Measurements from ENCODE around the gene PRKAR1B.
"Not testable (repeated sequence)": the region's sequence is repeated elsewhere in the genome, so short reads cannot be mapped to it uniquely, and the experiment has no call there.

Gene PRKAR1B

GRCh38 chr7:569071-569855 lies 157.8 kb downstream of the PRKAR1B start:
- DNase-seq, result no peak

- DNase-seq, result no peak
Measured at GRCh38 chr7:568031-568951, 158.8 kb downstream of the PRKAR1B start.

- DNase-seq, result no peak
Measured at GRCh38 chr7:567305-567883, 159.7 kb downstream of the PRKAR1B start.

GRCh38 chr7:566100-566499 lies 161.0 kb downstream of the PRKAR1B start:
- no peak for DNase-seq

GRCh38 chr7:564176-564865 lies 162.8 kb downstream of the PRKAR1B start:
- no peak for DNase-seq

GRCh38 chr7:563629-564170 lies 163.4 kb downstream of the PRKAR1B start:
- no peak for DNase-seq

DNA sequence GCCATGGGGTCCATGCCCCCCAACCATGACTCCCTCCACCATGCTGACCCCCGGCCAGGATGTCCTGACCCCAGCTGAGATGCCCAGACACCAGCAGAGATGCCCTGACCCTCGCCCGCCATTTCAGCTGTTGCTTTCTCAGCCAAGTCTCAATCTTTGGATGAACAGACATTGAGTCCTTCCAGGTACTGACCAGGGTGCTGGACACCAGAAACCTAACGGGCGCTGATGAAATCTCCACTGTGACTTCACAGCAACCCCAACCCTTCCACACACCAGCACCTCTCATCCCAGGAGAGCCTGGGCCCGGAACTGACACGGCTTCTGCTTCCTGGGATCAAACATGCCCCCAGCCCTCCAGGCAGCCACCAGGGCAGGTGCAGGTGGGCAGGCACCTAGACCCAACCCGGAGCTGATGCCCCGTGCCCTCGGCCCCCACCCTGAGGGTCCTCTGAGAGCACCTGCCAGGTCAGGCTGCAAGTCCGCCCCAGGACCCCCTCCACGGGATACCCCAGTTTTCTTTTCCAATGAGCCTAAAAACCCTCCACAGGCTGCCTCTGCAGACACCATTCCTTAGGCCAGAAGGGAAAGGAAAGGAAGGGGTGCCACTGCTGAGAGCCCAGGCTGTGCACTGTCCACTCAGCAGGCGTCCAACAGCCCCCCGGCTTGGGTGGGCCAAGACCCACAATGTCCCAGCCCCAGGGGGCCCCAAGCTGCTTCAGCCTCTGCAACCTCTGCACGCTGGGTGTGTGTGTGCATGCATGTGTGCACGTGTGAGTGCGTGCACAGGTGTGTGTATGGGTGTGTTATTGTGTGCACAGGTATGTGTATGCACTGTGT lies 164.1 kb downstream of the PRKAR1B start:
- no peak for DNase-seq

GRCh38 chr7:562374-562675 lies 164.8 kb downstream of the PRKAR1B start:
- DNase-seq, result no peak

DNA sequence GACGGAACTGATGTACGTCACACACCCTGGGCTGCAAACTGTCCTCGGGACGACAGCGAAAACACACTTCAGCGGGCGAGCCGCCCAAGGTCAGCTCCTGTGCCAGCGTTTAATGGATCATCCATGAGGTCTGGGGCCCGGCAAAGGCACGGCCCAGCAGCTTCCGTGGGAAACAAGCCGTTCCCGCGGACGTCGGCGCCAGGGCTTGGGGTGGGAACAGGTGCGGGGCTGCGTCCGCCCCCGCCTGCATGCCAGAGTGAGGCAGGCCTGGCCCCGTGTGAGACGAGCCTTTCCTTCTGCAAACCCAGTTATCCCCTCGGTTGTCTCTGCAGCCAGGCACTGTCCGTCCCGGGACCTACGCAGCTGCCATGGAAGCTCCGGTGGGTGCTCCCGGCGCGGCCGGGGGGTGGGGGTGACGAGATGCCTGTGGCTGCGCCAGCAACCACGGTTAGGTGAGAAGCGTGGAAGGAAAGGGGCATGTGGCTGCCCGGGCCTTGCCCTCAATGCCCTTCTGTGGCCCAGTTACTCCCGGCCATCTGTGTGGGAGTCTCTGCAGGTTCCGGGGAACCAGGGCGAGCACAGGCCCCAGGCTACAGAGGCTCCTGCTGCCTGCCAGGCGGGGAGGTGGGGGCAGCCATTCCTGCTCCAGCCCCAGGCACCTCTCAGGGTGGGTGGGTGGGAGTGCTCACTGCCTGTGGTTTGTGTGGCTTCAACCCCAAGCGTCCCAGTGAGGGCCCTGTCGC lies 165.3 kb downstream of the PRKAR1B start:
- no peak for DNase-seq

- DNase-seq, result no peak
Measured at GRCh38 chr7:560966-561630, 166.0 kb downstream of the PRKAR1B start.

GRCh38 chr7:559396-559705 lies 167.7 kb downstream of the PRKAR1B start:
- no peak for DNase-seq

DNA sequence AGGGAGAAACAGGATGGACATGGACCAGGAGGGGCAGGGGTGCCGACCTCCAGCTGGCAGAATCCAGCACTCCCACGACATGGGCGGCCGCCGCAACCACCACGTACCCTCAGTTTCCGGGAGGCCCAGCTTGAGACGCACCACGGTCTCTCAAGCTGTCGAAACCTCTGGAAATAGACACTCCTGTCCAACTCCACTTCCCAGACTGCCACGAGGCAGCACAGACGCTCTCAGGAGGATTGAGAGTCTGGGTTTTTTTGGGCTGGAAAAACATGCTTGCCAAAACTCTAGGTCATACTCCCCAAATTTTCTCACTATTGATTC lies 169.6 kb downstream of the PRKAR1B start:
- DNase-seq, result no peak

DNA sequence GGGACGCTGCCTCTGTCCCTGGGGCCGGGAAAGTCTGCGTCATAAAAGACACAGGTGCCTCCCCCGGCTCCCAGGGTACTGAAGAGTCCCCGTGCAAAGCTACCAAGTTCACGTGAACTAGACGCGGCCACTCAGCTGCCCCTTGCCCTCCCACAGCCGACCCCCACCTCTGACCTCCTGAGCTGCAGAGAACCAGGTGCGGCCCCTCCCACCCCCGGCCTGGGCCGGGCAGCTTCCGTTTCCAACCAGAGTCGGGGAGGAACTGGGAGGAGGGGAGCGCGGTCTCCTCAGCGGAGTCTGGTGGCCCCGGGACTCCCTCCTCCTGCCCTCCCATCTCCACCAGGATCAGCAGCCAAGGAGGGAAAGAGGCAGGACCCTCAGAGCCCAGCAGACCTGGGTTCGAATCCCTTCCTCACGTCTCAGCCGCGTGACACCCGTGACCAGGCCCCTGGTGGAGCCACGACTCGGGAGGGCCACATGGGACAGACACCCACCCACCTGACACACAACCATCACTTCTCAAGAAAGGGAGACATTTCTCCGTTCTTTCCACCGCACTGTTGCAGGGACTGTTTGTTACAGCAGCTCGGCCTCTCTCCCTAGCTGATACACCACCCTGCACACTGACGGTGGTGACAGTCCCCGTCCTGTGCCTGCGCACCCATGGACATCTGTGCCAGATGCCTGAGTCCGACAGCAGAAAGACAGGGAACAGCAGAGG lies 170.1 kb downstream of the PRKAR1B start:
- no peak for DNase-seq

DNA sequence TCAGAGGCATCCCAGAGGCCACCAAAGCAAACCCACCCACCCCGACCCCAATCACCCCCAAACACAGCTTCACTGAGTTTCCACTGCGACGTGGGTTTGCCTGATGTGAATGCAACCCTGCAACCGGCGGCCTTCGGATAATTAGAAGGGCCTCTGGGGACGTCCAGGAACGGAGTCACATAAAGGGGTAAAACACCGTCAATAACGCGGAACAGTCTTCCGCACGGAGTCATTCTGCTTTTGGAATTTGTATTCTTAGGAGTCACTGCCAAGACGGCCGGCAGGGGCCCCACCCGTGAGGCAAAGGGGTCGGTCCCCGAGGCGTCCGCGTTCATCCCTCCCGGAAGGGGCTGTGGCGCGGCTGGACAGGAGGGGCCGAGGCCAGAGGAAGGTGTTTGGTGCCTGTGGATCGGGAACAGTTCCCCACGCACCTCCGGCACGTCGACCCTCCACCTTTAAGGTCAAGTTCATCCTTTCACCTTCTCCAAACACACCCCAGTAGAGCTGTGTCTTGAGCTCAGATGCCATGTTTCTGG lies 170.7 kb downstream of the PRKAR1B start:
- no peak for DNase-seq

DNA sequence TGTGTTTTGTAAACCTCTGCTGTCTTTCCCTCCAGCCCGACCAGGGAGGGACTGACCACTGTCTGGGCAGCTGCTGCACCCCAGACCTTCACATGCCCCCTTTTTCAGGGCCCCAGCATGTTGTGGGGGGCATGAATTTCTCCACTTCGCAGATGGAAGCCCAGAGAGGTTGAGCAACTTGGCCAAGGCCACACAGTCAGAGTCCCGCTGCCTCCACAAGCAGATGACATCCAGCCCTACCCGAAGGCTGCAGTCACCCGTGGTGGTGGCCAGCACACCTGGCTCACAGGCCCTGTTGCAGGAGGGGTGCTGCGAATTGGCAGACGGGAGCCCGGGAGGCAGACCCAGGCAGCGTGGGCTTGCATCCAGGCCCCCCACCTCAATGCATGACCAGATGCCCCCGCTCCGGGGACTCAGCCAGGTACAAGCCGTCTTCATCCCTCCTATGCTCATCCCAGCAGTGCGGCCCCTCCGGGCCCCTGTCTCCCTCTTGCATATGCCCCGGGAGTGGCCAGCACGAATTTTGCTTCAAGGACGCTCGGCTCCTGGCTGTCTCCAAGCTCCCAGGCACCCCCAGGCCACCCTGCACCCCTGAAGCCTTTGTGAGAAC lies 171.4 kb downstream of the PRKAR1B start:
- DNase-seq, result no peak

DNA sequence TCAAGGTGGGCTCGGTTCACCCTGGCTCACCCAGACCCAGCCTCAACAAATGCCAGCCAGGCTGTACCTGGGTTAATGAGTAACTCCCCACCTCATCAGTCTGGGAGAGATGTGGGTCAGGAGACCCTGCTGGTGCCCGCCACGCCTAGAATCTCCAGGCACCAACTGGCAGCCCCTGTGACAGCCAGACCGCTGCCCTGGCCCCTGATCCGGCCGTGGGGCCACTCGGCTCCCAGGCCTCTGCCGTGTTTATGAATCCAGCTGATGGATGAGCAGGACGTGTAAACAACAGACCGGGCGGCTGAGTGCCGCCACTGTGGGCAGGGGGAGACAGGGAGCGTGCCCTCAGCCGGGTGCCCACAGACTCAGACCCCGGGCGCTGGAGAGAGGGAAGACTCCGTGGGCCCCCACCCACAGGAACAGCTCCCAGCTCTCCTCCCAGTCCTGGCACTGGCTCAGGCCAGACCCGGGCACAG lies 173.4 kb downstream of the PRKAR1B start:
- DNase-seq, result no peak

DNA sequence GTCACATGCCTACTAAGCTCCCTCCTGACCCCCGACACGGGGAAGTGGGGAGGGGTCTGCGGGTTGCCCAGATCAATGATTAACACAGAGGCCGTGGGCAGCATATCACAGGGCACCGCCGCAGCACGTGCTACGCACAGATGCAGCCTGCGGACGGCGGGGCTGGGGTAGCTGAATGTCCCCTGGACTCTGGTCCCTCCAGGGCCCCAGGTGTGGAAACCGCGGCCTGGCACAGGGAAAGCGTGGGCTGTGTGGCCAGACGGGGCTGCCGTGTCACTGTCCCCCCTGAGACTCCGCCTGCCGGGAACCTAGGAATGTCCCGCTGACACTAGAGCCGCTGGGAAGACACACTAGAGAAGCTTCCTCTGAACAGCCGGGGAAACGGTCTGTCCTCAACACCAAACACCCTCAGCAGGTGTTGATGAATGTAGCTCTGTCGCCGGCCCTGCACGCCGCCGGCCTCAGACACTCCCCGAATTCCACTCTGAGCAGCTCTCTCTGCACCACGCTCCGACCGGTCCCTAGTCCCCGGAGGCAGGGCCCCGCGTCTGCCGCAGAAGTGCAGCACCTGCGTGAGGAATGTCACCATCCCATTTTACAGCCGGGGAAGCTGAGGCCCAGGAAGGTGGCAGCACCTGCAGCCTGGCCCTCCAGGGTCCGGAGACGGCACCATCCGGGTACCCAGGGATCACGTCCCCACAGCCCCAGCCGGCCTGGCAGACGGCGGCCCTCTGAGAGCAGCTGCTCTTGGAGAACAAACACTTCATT lies 174.0 kb downstream of the PRKAR1B start:
- no peak for DNase-seq

DNA sequence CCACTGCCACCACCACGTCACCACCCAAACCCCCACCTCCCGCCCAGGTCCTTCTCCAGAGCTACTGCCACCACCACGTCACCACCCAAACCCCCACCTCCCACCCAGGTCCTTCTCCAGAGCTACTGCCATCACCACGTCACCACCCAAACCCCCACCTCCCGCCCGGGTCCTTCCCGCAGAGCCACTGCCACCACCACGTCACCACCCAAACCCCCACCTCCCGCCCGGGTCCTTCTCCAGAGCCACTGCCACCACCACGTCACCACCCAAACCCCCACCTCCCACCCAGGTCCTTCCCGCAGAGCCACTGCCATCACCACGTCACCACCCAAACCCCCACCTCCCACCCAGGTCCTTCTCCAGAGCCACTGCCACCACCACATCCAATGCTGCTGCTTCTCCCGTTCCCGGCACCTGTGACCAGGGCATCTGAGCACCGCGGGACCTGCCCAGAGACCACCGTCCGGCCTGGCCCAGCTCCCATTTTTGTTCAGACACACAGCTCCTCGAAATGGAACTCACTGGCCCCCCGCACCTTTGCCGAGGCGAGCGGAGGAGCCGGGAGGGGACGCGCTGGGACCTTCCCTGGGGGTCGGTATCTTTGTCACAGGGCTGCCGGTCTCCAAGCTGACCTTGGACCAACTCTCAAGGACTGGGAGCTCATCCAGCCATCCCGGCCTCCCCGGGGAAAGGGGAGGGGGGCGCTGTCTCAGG lies 174.8 kb downstream of the PRKAR1B start:
- DNase-seq, result not testable (repeated sequence)

Data from stimulated activated CD8-positive, alpha-beta memory T cell treated with anti-CD3 and anti-CD28 coated beads, Interleukin-4, amount 100 ng/mL, for 48 hours (primary cell).